GM12892 (cell line): ENCODE results near the gene TAMM41.

Experiments used
- DNase-seq: peaks from one replicate; pipeline ENCODE4 v3.0.0; 2011; ENCODE audit not compliant: insufficient read length
- FAIRE-seq: peaks from 2 replicates; lab custom pipeline; 2011; peaks lifted over from hg19 to GRCh38; lab: Jason Lieb, UNC
- POLR2A ChIP-seq: IDR thresholded peaks from 2 replicates; pipeline ENCODE4 v1.6.1; 2011; ENCODE audit warnings: low read depth, low read length, control low read depth
- POLR2AphosphoS5 ChIP-seq: IDR thresholded peaks from 2 replicates; pipeline ENCODE4 v1.6.1; 2011; ENCODE audit warnings: low read depth, low read length, control low read depth
- TAF1 ChIP-seq: IDR thresholded peaks from 2 replicates; pipeline ENCODE4 v1.6.1; 2011; ENCODE audit warnings: low read depth, mild to moderate bottlenecking, control low read depth, low read length, borderline replicate concordance

TAMM41 gene

GRCh38 chr3:11807686-11808085 is 39.0 kb downstream of the TAMM41 start:
- no peak for DNase-seq
- FAIRE-seq: no peak
- TF ChIP-seq POLR2AphosphoS5 (no peak), TAF1 (no peak), POLR2A (no peak)

GRCh38 chr3:11805716-11806115 is 41.0 kb downstream of the TAMM41 start:
- DNase-seq (no peak), FAIRE-seq (no peak)
- TF ChIP-seq POLR2AphosphoS5 (no peak), TAF1 (no peak), POLR2A (no peak)

- FAIRE-seq (peak; percentile 76), DNase-seq (peak; percentile 41)
- no peak for TF ChIP-seq POLR2AphosphoS5
- TF ChIP-seq POLR2A: no peak
- no peak for TF ChIP-seq TAF1
Observed at GRCh38 chr3:11803977-11804892, 42.5 kb downstream of the TAMM41 start.

GRCh38 chr3:11799791-11800190 is 46.9 kb downstream of the TAMM41 start:
- no peak for TF ChIP-seq POLR2AphosphoS5
- TF ChIP-seq POLR2A: no peak
- no peak for TF ChIP-seq TAF1
- FAIRE-seq (no peak), DNase-seq (no peak)

- TF ChIP-seq TAF1 (no peak), POLR2AphosphoS5 (no peak), POLR2A (no peak)
- DNase-seq (no peak), FAIRE-seq (no peak)
Observed at GRCh38 chr3:11794927-11795326, 51.8 kb downstream of the TAMM41 start.

- DNase-seq: no peak
- TF ChIP-seq POLR2AphosphoS5 (no peak), POLR2A (no peak), TAF1 (no peak)
- no peak for FAIRE-seq
Observed at GRCh38 chr3:11791339-11792200, 55.1 kb downstream of the TAMM41 start.

- DNase-seq (no peak), FAIRE-seq (no peak)
- TF ChIP-seq POLR2AphosphoS5: no peak
Observed at GRCh38 chr3:11789412-11789811, 57.3 kb downstream of the TAMM41 start.

- FAIRE-seq (no peak), DNase-seq (no peak)
- TF ChIP-seq TAF1: no peak
- TF ChIP-seq POLR2A: no peak
- TF ChIP-seq POLR2AphosphoS5: no peak
Observed at GRCh38 chr3:11784971-11785377, 61.7 kb downstream of the TAMM41 start.

- TF ChIP-seq POLR2A (no peak), TAF1 (no peak), POLR2AphosphoS5 (no peak)
- no peak for FAIRE-seq
- DNase-seq: no peak
Observed at GRCh38 chr3:11780341-11780740, 66.3 kb downstream of the TAMM41 start.

GRCh38 chr3:11779626-11780025 is 67.1 kb downstream of the TAMM41 start:
- DNase-seq: no peak
- TF ChIP-seq POLR2AphosphoS5 (no peak), TAF1 (no peak), POLR2A (no peak)

GRCh38 chr3:11778248-11778647 is 68.4 kb downstream of the TAMM41 start:
- TF ChIP-seq TAF1: no peak
- FAIRE-seq (no peak), DNase-seq (no peak)

More at GRCh38 chr3:11779626-11780025, 67.1 kb downstream of the TAMM41 start:
- FAIRE-seq: no peak
